HG03432 (cell line): ENCODE results near the gene TSFM.
"Not testable (repeated sequence)": the region's sequence is repeated elsewhere in the genome, so short reads cannot be mapped to it uniquely, and the experiment has no call there.

Experiments
- ATAC-seq: cut with Tn5 transposase; IDR thresholded peaks from one replicate; pipeline ENCODE4 v1.9.1; 2021; ENCODE audit warnings: mild to moderate bottlenecking, moderate library complexity; ENCODE audit not compliant: unreplicated experiment

Gene TSFM

DNA sequence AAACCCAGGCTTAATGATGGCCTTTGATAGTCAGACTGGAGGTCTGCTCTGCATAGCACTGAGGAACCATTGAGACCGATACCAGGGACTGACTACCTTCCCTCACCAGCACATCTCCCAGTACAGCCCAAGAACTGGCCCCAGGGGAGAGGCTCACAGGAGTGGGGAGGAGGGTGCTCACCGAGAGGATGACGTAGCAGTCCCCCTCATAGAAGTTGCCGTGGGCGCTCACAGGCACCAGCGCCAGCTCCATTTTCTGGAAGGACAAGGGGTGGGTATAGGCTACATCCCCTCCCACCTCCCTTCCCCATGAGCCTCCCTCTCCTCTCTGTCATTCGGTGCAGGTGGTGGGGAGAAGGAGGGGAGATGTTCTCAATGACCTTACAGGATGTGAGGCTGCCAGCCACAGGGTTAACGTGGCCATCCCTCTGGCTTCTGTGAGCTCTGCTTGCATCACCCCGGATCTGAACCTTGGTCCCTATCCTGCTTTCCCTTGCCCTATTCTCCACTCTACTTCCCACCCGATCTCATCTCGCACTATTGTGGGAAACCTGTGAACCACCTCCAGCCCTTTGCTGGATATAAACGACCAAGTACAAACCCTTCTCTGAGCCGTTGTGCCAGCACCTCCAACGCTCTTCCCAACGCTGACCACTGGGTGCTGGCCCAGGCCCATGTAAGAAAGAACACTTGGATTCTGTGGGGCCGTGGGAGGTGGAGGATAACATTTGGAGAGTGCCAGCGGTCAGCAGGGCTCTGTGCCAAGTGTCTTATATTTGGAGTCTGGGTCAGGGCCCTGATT lies 31.6 kb downstream of the TSFM start:
- ATAC-seq: no peak

- no peak for ATAC-seq
Observed at GRCh38 chr12:57815177-57816000, 32.8 kb downstream of the TSFM start.

- no peak for ATAC-seq
Observed at GRCh38 chr12:57816001-57816854, 33.6 kb downstream of the TSFM start.

DNA sequence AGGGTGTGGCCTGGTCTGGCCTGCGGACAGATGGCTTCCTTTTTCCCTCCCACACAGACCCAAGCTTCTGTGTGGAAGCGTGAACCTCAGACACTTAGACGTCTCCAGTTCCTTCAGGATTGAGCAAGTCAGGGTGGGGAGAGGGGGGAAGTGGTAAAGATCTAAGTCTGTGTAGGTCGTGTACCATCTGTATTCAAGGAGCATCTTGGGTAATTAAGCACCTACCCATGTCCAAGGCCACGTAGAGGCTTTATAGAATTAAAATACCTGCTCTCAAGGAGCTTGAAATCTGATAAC lies 34.2 kb downstream of the TSFM start:
- ATAC-seq: no peak

DNA sequence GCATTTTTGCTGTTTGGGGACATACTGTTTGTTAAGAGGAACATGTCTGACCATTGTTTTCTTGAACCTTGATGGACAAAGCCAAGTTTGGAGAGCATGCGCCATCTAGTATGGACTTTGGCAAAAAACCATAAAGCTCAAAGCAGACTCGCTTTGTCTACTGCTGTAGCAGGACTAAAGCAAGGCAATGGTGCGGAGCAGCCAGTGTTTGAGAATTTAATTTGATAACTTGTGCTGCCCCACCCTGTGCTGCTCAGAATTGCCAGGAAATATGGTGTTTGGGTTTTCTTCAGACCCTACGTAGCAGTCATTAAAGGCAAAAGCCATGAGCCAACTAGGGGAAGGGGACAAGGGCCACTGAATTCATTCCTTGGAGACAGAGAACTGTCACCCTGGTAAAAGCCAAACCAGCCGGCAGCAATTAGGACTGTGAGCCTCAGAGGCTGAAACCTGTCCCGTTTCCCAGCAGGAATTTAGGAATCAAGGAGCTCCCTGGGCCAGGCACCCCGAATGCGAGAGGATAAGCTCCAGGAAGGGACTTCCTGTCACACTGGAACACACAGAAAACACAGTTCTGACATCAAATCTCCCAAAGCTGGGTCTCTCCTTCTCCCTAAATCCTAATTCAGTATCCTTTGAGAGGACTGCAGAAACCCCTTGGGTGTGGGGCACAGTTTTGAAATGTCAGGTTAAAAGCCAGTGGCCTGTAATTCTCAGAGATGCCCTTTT lies 34.8 kb downstream of the TSFM start:
- ATAC-seq: no peak

DNA sequence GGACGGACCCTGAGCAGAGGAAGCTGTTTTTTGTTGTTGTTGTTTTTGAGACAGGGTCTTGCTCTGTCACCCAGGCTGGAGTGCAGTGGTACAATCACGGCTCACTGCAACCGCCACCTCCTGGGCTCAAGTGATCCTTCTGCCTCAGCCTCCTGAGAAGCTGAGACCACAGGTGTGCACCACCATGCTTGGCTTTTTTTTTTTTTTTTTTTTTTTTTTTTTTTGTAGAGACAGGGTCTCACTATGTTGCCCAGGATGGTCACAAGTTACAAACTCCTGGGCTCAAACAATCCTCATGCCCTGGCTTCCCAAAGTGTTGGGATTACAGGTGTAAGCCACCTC lies 35.4 kb downstream of the TSFM start:
- ATAC-seq: not testable (repeated sequence)

DNA sequence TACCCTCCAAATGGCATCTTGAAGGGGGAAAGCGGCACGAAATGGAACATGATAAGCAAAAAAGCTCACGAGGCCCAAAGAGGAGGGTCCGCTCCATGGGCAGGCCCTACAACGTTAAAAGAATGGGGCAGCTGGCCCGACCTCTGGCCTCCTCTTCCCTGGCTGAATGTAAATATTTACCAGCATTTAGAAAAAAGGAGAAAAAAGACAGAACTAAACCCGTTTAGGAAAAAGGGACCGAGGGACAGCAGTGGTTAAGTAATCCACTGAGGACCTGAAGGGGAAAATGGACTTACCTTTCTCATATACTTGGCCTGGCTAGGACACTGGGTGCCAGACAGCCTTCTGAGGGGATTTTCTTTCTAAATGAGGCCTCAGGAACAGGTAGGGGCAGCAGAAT lies 37.5 kb downstream of the TSFM start:
- ATAC-seq: not testable (repeated sequence)

DNA sequence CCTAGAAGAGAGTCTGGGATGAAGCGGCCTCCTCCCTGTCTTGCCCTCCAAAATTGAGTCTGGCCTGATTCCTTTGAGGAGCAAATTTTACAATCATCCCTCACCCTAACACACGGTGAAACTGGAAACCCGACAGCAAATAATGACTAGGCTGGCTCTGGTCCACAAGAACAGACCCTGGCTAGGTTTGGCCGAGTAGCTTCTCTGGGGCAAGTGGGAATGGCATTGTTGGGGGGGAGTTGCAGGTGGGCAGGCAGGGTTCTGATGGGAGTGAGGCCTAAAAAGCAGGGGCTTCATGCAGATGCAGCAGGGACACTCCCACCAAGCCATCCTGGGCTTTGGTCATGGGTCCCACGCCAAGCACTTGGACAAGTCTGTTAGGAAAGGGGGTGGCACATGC lies 38.4 kb downstream of the TSFM start:
- not testable (repeated sequence) for ATAC-seq

DNA sequence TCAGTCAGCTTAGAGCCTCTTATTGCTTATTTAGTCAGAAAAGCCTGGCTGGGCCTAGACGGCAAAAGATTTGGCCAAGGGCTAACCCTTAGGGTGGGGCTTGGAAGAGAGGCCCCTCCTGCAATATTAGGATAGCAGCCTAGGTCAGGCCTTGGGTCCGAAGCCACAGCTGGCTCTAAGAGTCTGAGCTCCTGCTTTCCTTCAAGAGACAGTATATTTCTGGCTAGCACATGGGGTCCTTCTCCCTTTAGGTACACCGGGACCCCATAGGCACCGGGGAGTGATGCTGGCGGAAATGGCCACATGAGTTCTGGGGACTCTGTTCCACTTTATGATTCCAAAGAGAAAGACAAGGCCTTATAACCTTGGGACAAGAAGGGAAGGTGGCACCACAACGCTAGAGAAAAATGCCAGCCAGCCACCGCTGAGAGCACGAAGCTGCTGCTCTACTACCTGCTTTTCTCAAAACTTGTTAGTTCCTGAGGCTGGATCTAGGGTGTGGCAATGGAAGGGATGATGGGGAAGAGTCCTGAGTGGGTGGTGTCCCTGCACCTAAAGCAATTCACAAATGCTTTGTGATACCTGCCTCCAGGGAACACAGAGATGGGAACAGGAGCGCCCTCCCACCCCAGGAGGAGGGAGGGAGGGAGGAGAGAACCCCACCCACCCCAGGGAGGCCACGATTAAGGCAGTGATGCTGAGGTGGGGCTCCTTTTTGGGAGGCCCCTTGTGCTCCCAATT lies 39.1 kb downstream of the TSFM start:
- ATAC-seq: no peak

DNA sequence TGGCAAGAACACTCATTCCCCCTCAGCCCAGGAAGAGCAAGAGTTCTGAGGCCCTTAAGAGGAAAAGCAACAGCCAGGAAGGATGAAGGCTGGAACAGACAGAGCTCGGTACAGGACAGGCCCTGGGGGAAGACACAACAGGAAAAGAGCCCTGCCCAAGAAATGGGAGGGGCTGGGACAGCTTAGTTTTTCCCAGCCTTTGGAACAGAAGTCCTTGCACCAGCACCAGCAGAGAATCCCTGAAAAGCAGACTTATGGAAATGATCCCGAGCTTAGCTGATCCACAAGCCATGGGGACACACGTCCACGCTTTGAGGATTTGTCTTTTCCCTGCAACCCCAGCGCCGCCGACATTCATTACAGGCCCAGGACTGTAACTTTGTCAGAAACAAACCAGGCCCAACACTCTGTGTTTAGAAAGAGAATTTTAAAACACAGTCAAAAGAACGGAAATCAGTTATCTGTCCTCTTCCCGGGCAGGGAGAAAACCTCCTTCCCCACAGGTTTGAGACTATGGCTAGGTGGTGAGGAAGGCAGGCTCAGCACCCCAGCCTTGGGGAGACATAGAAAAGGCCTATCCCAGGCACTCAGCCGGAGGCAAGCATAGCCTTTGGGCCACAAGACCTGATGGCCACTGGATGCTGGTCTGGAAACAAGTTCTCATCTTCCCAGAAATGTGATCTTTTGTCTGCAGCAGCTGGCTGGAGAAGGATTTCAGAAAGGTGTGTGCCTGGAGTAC lies 40.0 kb downstream of the TSFM start:
- ATAC-seq: no peak

GRCh38 chr12:57823131-57823907 lies 40.7 kb downstream of the TSFM start:
- no peak for ATAC-seq

- ATAC-seq: no peak
Observed at GRCh38 chr12:57823908-57824640, 41.5 kb downstream of the TSFM start.

GRCh38 chr12:57825451-57825850 lies 42.9 kb downstream of the TSFM start:
- ATAC-seq: no peak

- no peak for ATAC-seq
Observed at GRCh38 chr12:57826400-57826799, 43.8 kb downstream of the TSFM start.

- ATAC-seq: no peak
Observed at GRCh38 chr12:57826966-57827365, 44.4 kb downstream of the TSFM start.

GRCh38 chr12:57829025-57829777 lies 46.6 kb downstream of the TSFM start:
- ATAC-seq: no peak

DNA sequence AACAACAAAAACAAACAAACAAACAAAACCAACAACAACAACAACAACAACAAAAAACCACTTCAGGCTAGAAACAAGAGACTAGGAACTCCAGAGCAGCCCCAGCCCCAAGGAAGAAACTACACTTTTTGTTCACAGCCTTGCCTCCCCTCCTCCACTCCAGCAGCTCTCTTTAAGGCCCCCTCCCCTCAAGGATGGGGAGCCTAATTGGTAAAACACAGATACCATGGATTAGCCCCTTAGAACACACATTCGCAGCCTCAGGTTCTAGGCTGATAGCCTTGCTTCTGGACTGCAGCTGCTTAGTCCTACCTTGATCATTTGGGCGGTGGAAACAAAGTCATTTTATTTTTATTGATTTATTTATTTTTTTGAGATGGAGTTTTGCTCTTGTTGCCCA lies 47.8 kb downstream of the TSFM start:
- ATAC-seq: no peak
